Fibroblast of the aortic adventitia (primary cell): ENCODE results near the gene TAF11. TPM values are rescaled to one million over a fixed set of nuclear protein-coding genes. Genes with fewer than 3 reads are reported as not detected.

Experiments
- DNase-seq: peaks from one replicate; pipeline ENCODE4 v3.0.0-alpha.2; 2010; ENCODE audit warnings: low read depth
- H3K4me3 ChIP-seq: 2 replicates; pipeline ENCODE4 v1.5.1; 2011; ENCODE audit warnings: low read depth, mild to moderate bottlenecking, control low read depth, low read length, moderate library complexity
- CTCF ChIP-seq: IDR thresholded peaks from 2 replicates; pipeline ENCODE4 v1.5.1; 2011; ENCODE audit warnings: mild to moderate bottlenecking, low read length, control low read depth, inconsistent platforms; ENCODE audit not compliant: insufficient read depth
- total RNA-seq: library from RNA; depleted of rRNA; stranded (reverse); fragments of >200 nt; gene quantifications from 2 replicates; pipeline ENCODE4 v1.2.3, GENCODE V29; 2012; ENCODE audit warnings: low replicate concordance

TAF11 gene
- total RNA-seq, 1 donor, result 14.1 TPM

- H3K4me3 ChIP-seq, result no peak overlapping the region
- TF ChIP-seq CTCF, result no peak
- DNase-seq, result no peak
Observed at GRCh38 chr6:34836008-34836407, 51.8 kb downstream of the TAF11 start.

DNA sequence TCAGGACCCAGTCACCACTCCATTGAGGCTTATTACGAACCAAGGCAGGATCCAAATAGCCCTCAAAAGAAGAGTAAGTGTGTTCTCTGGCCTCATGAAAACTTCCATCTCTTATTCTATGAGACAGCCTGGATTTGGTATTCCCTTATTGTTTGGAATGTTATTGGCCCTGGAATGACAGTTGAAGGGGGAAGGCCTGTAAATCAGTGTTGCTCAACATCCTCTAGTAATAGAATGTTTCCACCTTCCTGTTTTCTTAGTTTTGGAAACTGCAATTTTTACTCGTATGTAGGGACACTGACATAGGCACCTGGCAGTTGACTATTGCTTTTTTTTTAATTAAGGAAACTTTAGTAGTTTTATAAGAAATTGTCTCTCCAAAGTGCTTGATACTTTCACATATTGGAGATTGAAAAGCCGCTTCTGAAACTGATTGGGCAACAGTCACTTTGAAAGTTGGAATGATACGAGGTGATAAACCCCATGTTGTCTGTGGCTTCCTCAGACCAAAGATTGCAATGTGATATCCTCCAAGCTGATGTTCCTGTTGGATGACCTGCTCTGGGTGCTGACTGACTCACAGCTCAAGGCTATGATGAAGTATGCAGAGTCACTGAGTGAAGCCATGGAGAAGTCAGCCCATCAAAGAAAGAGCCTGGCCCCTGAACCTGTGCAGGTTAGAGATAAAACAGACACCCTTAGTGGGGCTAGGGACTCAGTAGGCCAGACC lies 52.9 kb downstream of the TAF11 start:
- H3K4me3 ChIP-seq, result no peak overlapping the region
- TF ChIP-seq CTCF, result no peak
- no peak for DNase-seq

GRCh38 chr6:34832942-34833341 lies 54.9 kb downstream of the TAF11 start:
- DNase-seq, result no peak

GRCh38 chr6:34829137-34829536 lies 58.7 kb downstream of the TAF11 start:
- TF ChIP-seq CTCF, result no peak
- H3K4me3 ChIP-seq, result no peak overlapping the region
- DNase-seq, result no peak

More at GRCh38 chr6:34832942-34833341, 54.9 kb downstream of the TAF11 start:
- no peak for TF ChIP-seq CTCF
- H3K4me3 ChIP-seq, result no peak overlapping the region

Other genes starting within 250 kb of the TAF11 start
- 31.6 and 39.0 TPM in 2 replicates for gene ILRUN, start 191.3 kb downstream of the TAF11 start, total RNA-seq
- gene SNRPC, start 130.5 kb downstream of the TAF11 start, total RNA-seq, result 23.7 and 73.5 TPM in 2 replicates
- 3.4 and 8.9 TPM in 2 replicates for gene BLTP3A, start 96.0 kb downstream of the TAF11 start, total RNA-seq
- 7.6 and 8.8 TPM in 2 replicates for gene ANKS1A, start 1.2 kb upstream of the TAF11 start, total RNA-seq